GM23338 (cell line): Measurements from ENCODE around the gene PCDHA8. TPM values are rescaled to one million over a fixed set of nuclear protein-coding genes. Genes with fewer than 3 reads are reported as not detected.

Source experiments
- ATAC-seq: fragments of 200-7000 bp; cut with Tn5 transposase; 3 replicates; pipeline ENCODE4 v1.9.1; 2020
- DNase-seq: peaks from one replicate; pipeline ENCODE4 v3.0.0-alpha.2; 2015; ENCODE audit warnings: low spot score
- H2AFZ ChIP-seq: fragments of 200-600 bp; sonication (generic); 2 replicates; pipeline ENCODE4 v1.8.0; 2016; ENCODE audit warnings: antibody characterized with exemption, mild to moderate bottlenecking, moderate library complexity
- H3F3A ChIP-seq: fragments of 200-600 bp; sonication (generic); replicated peaks from 2 replicates; pipeline ENCODE4 v1.8.0; 2017; ENCODE audit warnings: antibody characterized with exemption, mixed run types, low read depth
- H3K27ac ChIP-seq: fragments of 200-600 bp; sonication (generic); 2 replicates; pipeline ENCODE4 v1.6.1; 2016; ENCODE audit warnings: low read depth
- H3K27me3 ChIP-seq: fragments of 200-600 bp; sonication (generic); 2 replicates; pipeline ENCODE4 v1.8.0; 2016; ENCODE audit warnings: mild to moderate bottlenecking, mixed run types, moderate library complexity; ENCODE audit not compliant: insufficient read depth
- H3K36me3 ChIP-seq: fragments of 200-600 bp; sonication (generic); 2 replicates; pipeline ENCODE4 v1.8.0; 2016; ENCODE audit warnings: mild to moderate bottlenecking; ENCODE audit not compliant: insufficient read depth
- H3K4me1 ChIP-seq: fragments of 200-600 bp; sonication (generic); 2 replicates; pipeline ENCODE4 v1.8.0; 2016; ENCODE audit warnings: mild to moderate bottlenecking, moderate library complexity; ENCODE audit not compliant: insufficient read depth
- H3K4me2 ChIP-seq: fragments of 200-600 bp; sonication (generic); 2 replicates; pipeline ENCODE4 v1.7.1; 2017; ENCODE audit warnings: mixed run types
- H3K4me3 ChIP-seq: fragments of 200-600 bp; sonication (generic); 2 replicates; pipeline ENCODE4 v1.6.1; 2016; ENCODE audit warnings: mixed run types
- H3K79me2 ChIP-seq: fragments of 200-600 bp; sonication (generic); replicated peaks from 2 replicates; pipeline ENCODE4 v1.8.0; 2017; ENCODE audit warnings: mild to moderate bottlenecking; ENCODE audit not compliant: insufficient read depth
- H3K9me2 ChIP-seq: fragments of 200-600 bp; sonication (generic); 2 replicates; pipeline ENCODE4 v1.8.0; 2017; ENCODE audit not compliant: insufficient read depth
- H4K20me1 ChIP-seq: fragments of 200-600 bp; sonication (generic); replicated peaks from 2 replicates; pipeline ENCODE4 v1.8.0; 2017; ENCODE audit warnings: mild to moderate bottlenecking; ENCODE audit not compliant: insufficient read depth
- H3K27ac Mint-ChIP-seq: 2 replicates; pipeline ENCODE4 v1.8.0; 2020; ENCODE audit warnings: inconsistent platforms, mild to moderate bottlenecking, moderate library complexity, mixed read lengths
- H3K27me3 Mint-ChIP-seq: 3 replicates; pipeline ENCODE4 v1.8.0; 2022; ENCODE audit warnings: low read depth, mild to moderate bottlenecking, moderate library complexity, mixed read lengths, inconsistent platforms; ENCODE audit not compliant: insufficient read depth, poor library complexity
- H3K36me3 Mint-ChIP-seq: 3 replicates; pipeline ENCODE4 v1.8.0; 2021; ENCODE audit warnings: low read depth, mild to moderate bottlenecking, inconsistent platforms, moderate library complexity, mixed read lengths
- H3K4me1 Mint-ChIP-seq: 3 replicates; pipeline ENCODE4 v1.8.0; 2020; ENCODE audit warnings: mild to moderate bottlenecking, inconsistent platforms, mixed read lengths
- H3K4me3 Mint-ChIP-seq: 3 replicates; pipeline ENCODE4 v1.8.0; 2021; ENCODE audit warnings: moderate library complexity, mild to moderate bottlenecking, inconsistent platforms, mixed read lengths
- H3K9me3 Mint-ChIP-seq: 3 replicates; pipeline ENCODE4 v1.8.0; 2020; ENCODE audit warnings: moderate library complexity, mild to moderate bottlenecking, inconsistent platforms, mixed read lengths
- CREB1 ChIP-seq: fragments of 250-450 bp; sonication (Bioruptor Pico); IDR thresholded peaks from 2 replicates; pipeline ENCODE4 v1.5.0; 2020; ENCODE audit warnings: low read depth, mild to moderate bottlenecking, moderate library complexity
- ETS1 ChIP-seq: IDR thresholded peaks from 2 replicates; pipeline ENCODE4 v1.6.1; 2016; ENCODE audit warnings: antibody characterized with exemption
- EZH2 ChIP-seq: fragments of 200-600 bp; sonication (generic); IDR thresholded peaks from one replicate; pipeline ENCODE4 v1.8.0; 2017; ENCODE audit warnings: antibody characterized with exemption, mild to moderate bottlenecking, low read depth; ENCODE audit not compliant: unreplicated experiment
- EZH2phosphoT487 ChIP-seq: fragments of 200-600 bp; sonication (generic); IDR thresholded peaks from one replicate; pipeline ENCODE4 v1.8.1; 2018; ENCODE audit warnings: antibody characterized with exemption; ENCODE audit not compliant: unreplicated experiment
- JUNB ChIP-seq: IDR thresholded peaks from one replicate; pipeline ENCODE4 v1.6.1; 2016; ENCODE audit warnings: antibody characterized with exemption; ENCODE audit not compliant: unreplicated experiment
- NANOG ChIP-seq: IDR thresholded peaks from 2 replicates; pipeline ENCODE4 v1.6.1; 2016; ENCODE audit warnings: antibody characterized with exemption, borderline replicate concordance
- POLR2AphosphoS5 ChIP-seq: IDR thresholded peaks from 2 replicates; pipeline ENCODE4 v1.6.1; 2016; ENCODE audit warnings: antibody characterized with exemption, low read depth
- REST ChIP-seq: IDR thresholded peaks from one replicate; pipeline ENCODE4 v1.6.1; 2018; ENCODE audit warnings: antibody characterized with exemption; ENCODE audit not compliant: unreplicated experiment
- STAT1 ChIP-seq: IDR thresholded peaks from one replicate; pipeline ENCODE4 v1.6.1; 2016; ENCODE audit warnings: antibody characterized with exemption; ENCODE audit not compliant: unreplicated experiment
- ZNF114 ChIP-seq: fragments of 250-450 bp; sonication (Bioruptor Pico); IDR thresholded peaks from 2 replicates; pipeline ENCODE4 v1.5.0; 2020; ENCODE audit warnings: mild to moderate bottlenecking, moderate library complexity
- polyA plus RNA-seq: library from polyadenylated mRNA; unstranded; fragments of >200 nt; fragmentation: Nextera tagmentation; extraction: Ambion mirVana; gene quantifications from 2 replicates; pipeline ENCODE4 v1.2.1, GENCODE V29; 2016
- total RNA-seq: library from RNA; depleted of rRNA; stranded (reverse); fragments of >200 nt; shearing (Covaris generic); gene quantifications from 2 replicates; pipeline ENCODE4 v1.2.3, GENCODE V29; 2014
- TF ChIP-seq, protein P1 (sequence below), 2 experiments: fragments of 200-600 bp in 1 of 2; sonication (generic) in 1 of 2; conservative IDR thresholded peaks; 2 replicates each; pipeline versions ENCODE4 v1.5.1 to v1.6.1; 2016 to 2017; ENCODE audit warnings: antibody characterized with exemption in 2 of 2, low read depth in 2 of 2, mild to moderate bottlenecking in 2 of 2, moderate library complexity in 1 of 2

Gene PCDHA8
- total and polyA plus RNA-seq, 2 experiments from 2014 or later = 0.86 to 3.1 TPM

GRCh38 chr5:140842798-140843733, 2.1 kb downstream of the PCDHA8 start:
- no peak for ATAC-seq
- no peaks in the 10 kb centered on the region; the same call in 2 of the 3 replicates for H3K4me1 Mint-ChIP-seq

More at GRCh38 chr5:140842798-140843733, 2.1 kb downstream of the PCDHA8 start:
- H3K9me2 ChIP-seq = no peaks in the 10 kb centered on the region
- peaks cover 4% of the 10 kb centered on the region; the same call in 1 of the 2 replicates for H4K20me1 ChIP-seq
- Mint-ChIP-seq H3K27me3 (no peaks in the 10 kb centered on the region), H3K9me3 (peaks cover 4% of the 10 kb centered on the region; the same call in 1 of the 3 replicates), H3K27ac (no peak overlapping the region), H3K4me3 (no peak overlapping the region), H3K36me3 (peaks cover 8% of the 10 kb centered on the region)
- peaks cover 4% of the 10 kb centered on the region; the same call in 1 of the 2 replicates for H3K36me3 ChIP-seq
- no peaks in the 10 kb centered on the region; the same call in 1 of the 2 replicates for H3F3A ChIP-seq
- 0 out of 2 replicates have a peak, but pooled peaks cover 7% of the 10 kb centered on the region for H3K4me1 ChIP-seq
- DNase-seq = no peak
- no peak overlapping the region for H3K4me3 ChIP-seq
- TF ChIP-seq EZH2phosphoT487 = no peak
- TF ChIP-seq POLR2AphosphoS5 = no peak
- TF ChIP-seq, protein P1, sequence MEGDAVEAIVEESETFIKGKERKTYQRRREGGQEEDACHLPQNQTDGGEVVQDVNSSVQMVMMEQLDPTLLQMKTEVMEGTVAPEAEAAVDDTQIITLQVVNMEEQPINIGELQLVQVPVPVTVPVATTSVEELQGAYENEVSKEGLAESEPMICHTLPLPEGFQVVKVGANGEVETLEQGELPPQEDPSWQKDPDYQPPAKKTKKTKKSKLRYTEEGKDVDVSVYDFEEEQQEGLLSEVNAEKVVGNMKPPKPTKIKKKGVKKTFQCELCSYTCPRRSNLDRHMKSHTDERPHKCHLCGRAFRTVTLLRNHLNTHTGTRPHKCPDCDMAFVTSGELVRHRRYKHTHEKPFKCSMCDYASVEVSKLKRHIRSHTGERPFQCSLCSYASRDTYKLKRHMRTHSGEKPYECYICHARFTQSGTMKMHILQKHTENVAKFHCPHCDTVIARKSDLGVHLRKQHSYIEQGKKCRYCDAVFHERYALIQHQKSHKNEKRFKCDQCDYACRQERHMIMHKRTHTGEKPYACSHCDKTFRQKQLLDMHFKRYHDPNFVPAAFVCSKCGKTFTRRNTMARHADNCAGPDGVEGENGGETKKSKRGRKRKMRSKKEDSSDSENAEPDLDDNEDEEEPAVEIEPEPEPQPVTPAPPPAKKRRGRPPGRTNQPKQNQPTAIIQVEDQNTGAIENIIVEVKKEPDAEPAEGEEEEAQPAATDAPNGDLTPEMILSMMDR (conservative IDR thresholded peaks at IDR 0.05; ENCODE audit: low read depth in 2 of 2) = no peak
- no peak for TF ChIP-seq JUNB
- no peak for TF ChIP-seq STAT1
- no peak for TF ChIP-seq REST
- TF ChIP-seq NANOG = no peak
- TF ChIP-seq EZH2 = no peak
- no peak for TF ChIP-seq ZNF114 (CRISPR knock-in tag)
- TF ChIP-seq ETS1 = no peak
- no peak for TF ChIP-seq CREB1 (CRISPR knock-in tag)
- no peak overlapping the region for H3K4me2 ChIP-seq
- no peaks in the 10 kb centered on the region for H3K27me3 ChIP-seq
- H3K27ac ChIP-seq = no peak overlapping the region
- no peak overlapping the region for H2AFZ ChIP-seq
- H3K79me2 ChIP-seq = no peaks in the 10 kb centered on the region
